ENCODE measurements around the gene SRPK3.

Gene SRPK3

DNA sequence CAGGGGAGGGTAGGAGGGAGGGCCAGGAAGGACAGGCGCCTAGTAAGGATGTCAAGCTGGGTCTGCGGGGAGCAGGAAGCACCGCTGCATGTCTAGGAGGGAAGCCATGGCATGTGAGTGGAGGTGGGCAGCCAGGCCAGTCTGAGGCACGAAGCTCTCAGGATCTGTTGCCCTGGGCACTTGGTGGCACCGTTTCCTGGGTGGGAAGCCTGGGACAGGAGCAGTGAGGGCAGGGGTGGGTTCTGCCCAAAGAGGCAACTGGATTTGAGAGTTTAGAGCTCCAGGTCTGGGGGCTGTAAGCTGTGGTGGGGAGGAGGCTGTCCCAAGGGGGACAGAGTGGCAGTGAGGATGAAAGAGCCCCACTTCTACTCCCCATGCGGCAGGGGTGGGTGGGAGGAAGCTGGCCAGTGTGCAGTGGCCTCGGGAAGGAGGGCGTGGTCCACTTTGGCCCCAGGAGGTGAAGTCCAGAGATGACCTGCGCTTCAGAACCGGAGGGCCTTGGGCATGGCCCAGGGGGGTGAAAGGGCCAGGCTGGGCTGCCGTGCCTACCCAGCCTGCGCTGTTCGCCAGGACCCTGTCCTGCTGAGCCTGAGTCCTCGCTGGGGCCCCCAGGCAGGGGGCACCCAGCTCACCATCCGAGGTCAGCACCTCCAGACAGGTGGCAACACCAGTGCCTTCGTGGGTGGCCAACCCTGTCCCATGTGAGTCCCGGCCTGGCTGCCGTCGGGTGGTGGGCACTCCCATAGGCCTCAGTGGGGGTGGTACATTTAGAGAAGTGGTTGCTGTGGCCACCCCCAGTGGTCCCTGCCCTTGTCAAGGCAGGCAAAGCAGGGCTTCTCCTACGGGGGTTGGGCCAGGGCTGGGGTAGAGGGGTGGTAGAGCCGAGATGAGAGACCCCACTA lies 8.3 kb upstream of the SRPK3 start:
- TF ChIP-seq, protein P1, sequence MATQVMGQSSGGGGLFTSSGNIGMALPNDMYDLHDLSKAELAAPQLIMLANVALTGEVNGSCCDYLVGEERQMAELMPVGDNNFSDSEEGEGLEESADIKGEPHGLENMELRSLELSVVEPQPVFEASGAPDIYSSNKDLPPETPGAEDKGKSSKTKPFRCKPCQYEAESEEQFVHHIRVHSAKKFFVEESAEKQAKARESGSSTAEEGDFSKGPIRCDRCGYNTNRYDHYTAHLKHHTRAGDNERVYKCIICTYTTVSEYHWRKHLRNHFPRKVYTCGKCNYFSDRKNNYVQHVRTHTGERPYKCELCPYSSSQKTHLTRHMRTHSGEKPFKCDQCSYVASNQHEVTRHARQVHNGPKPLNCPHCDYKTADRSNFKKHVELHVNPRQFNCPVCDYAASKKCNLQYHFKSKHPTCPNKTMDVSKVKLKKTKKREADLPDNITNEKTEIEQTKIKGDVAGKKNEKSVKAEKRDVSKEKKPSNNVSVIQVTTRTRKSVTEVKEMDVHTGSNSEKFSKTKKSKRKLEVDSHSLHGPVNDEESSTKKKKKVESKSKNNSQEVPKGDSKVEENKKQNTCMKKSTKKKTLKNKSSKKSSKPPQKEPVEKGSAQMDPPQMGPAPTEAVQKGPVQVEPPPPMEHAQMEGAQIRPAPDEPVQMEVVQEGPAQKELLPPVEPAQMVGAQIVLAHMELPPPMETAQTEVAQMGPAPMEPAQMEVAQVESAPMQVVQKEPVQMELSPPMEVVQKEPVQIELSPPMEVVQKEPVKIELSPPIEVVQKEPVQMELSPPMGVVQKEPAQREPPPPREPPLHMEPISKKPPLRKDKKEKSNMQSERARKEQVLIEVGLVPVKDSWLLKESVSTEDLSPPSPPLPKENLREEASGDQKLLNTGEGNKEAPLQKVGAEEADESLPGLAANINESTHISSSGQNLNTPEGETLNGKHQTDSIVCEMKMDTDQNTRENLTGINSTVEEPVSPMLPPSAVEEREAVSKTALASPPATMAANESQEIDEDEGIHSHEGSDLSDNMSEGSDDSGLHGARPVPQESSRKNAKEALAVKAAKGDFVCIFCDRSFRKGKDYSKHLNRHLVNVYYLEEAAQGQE (IDR thresholded peaks at IDR 0.05; ENCODE audit: insufficient replicate concordance, low read depth) = no peak
- TF ChIP-seq, protein P2, sequence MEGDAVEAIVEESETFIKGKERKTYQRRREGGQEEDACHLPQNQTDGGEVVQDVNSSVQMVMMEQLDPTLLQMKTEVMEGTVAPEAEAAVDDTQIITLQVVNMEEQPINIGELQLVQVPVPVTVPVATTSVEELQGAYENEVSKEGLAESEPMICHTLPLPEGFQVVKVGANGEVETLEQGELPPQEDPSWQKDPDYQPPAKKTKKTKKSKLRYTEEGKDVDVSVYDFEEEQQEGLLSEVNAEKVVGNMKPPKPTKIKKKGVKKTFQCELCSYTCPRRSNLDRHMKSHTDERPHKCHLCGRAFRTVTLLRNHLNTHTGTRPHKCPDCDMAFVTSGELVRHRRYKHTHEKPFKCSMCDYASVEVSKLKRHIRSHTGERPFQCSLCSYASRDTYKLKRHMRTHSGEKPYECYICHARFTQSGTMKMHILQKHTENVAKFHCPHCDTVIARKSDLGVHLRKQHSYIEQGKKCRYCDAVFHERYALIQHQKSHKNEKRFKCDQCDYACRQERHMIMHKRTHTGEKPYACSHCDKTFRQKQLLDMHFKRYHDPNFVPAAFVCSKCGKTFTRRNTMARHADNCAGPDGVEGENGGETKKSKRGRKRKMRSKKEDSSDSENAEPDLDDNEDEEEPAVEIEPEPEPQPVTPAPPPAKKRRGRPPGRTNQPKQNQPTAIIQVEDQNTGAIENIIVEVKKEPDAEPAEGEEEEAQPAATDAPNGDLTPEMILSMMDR (IDR thresholded peaks at IDR 0.05; ENCODE audit: insufficient read depth, low read length) = no peak
- DNase-seq (ENCODE audit: low read depth in 1 of 2, low spot score in 1 of 2) = no peak

GRCh38 chrX:153773218-153773611 lies 7.6 kb upstream of the SRPK3 start:
- Histone ChIP-seq H3K27ac (replicated peaks) (no peak overlapping the region), H3K27me3 (ENCODE audit: insufficient read depth, poor library complexity, severe bottlenecking) (no peaks in the 10 kb centered on the region), H3K4me3 (replicated peaks; ENCODE audit: insufficient read depth, low read length) (no peak overlapping the region)
- no peak for DNase-seq (ENCODE audit: low read depth in 1 of 2, low spot score in 1 of 2)
- TF ChIP-seq, protein P2 (IDR thresholded peaks at IDR 0.05; ENCODE audit: insufficient read depth, low read length) = no peak
- TF ChIP-seq GABPA (IDR thresholded peaks at IDR 0.05; ENCODE audit: low read depth) = no peak
- no peak for TF ChIP-seq POLR2AphosphoS5 (IDR thresholded peaks at IDR 0.05; ENCODE audit: low read depth)
- TF ChIP-seq SPI1 (IDR thresholded peaks at IDR 0.05; ENCODE audit: borderline replicate concordance, low read depth) = no peak
- TF ChIP-seq, protein P1 (IDR thresholded peaks at IDR 0.05; ENCODE audit: insufficient replicate concordance, low read depth) = no peak

More for the DNA sequence above, 8.3 kb upstream of the SRPK3 start:
- no peak overlapping the region for H3K27ac ChIP-seq (replicated peaks)
- no peaks in the 10 kb centered on the region for H3K27me3 ChIP-seq (ENCODE audit: insufficient read depth, poor library complexity, severe bottlenecking)
- H3K4me3 ChIP-seq (replicated peaks; ENCODE audit: insufficient read depth, low read length) = no peak overlapping the region

DNA sequence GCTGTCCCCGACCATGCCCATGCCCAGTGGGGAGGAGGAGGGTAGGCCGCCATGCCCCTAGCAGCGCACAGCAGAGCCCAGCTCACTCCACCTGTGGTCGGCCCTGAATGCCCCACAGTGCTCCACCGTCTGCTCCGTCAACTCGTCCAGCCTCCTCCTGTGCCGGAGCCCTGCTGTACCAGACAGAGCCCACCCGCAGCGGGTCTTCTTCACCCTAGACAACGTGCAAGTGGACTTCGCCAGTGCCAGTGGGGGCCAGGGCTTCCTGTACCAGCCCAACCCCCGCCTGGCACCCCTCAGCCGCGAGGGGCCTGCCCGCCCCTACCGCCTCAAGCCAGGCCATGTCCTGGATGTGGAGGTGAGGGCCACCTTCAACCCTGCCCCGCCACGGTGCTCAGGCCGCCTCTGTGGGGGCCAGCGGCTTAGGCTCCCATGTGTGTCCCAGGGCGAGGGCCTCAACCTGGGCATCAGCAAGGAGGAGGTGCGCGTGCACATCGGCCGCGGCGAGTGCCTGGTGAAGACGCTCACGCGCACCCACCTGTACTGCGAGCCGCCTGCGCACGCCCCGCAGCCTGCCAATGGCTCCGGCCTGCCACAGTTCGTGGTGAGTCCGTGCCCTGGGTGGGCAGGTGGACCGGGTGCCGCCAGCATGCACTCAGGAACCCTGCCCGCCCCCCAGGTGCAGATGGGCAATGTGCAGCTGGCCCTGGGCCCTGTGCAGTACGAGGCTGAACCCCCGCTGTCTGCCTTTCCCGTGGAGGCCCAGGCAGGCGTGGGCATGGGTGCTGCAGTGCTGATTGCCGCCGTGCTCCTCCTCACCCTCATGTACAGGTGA lies 6.9 kb upstream of the SRPK3 start:
- Histone ChIP-seq H3K4me3 (replicated peaks; ENCODE audit: insufficient read depth, low read length) (no peak overlapping the region), H3K27me3 (ENCODE audit: insufficient read depth, poor library complexity, severe bottlenecking) (no peaks in the 10 kb centered on the region), H3K27ac (replicated peaks) (no peak overlapping the region)
- DNase-seq (ENCODE audit: low read depth in 1 of 2, low spot score in 1 of 2) = no peak
- TF ChIP-seq GABPA (IDR thresholded peaks at IDR 0.05; ENCODE audit: low read depth) = no peak

- H3K4me3 ChIP-seq (replicated peaks; ENCODE audit: insufficient read depth, low read length) = no peak overlapping the region
- no peaks in the 10 kb centered on the region for H3K27me3 ChIP-seq (ENCODE audit: insufficient read depth, poor library complexity, severe bottlenecking)
- H3K27ac ChIP-seq (replicated peaks) = no peak overlapping the region
- no peak for DNase-seq (ENCODE audit: low read depth in 1 of 2, low spot score in 1 of 2)
- TF ChIP-seq SPI1 (IDR thresholded peaks at IDR 0.05; ENCODE audit: borderline replicate concordance, low read depth) = no peak
- TF ChIP-seq, protein P2 (IDR thresholded peaks at IDR 0.05; ENCODE audit: insufficient read depth, low read length) = no peak
- no peak for TF ChIP-seq GABPA (IDR thresholded peaks at IDR 0.05; ENCODE audit: low read depth)
- TF ChIP-seq, protein P1 (IDR thresholded peaks at IDR 0.05; ENCODE audit: insufficient replicate concordance, low read depth) = no peak
- TF ChIP-seq POLR2AphosphoS5 (IDR thresholded peaks at IDR 0.05; ENCODE audit: low read depth) = no peak
These were observed 6.1 kb upstream of the SRPK3 start for GRCh38 chrX:153774576-153775292.
